Raji (cell line): Measurements from ENCODE around the gene PRR23E.

ENCODE experiments used
- POLR2A ChIP-seq: IDR thresholded peaks from 2 replicates; pipeline ENCODE4 v1.6.1; 2011; ENCODE audit warnings: low read depth, low read length, control low read depth; ENCODE audit not compliant: insufficient read depth

The PRR23E gene

GRCh38 chr3:127158614-127159229, 34.2 kb upstream of the PRR23E start:
- no peak for TF ChIP-seq POLR2A

- no peak for TF ChIP-seq POLR2A
Measured at GRCh38 chr3:127159543-127159942, 33.4 kb upstream of the PRR23E start.

- no peak for TF ChIP-seq POLR2A
Measured at GRCh38 chr3:127161236-127161635, 31.7 kb upstream of the PRR23E start.

- no peak for TF ChIP-seq POLR2A
Measured at GRCh38 chr3:127161973-127162579, 30.9 kb upstream of the PRR23E start.

GRCh38 chr3:127162947-127163645, 29.8 kb upstream of the PRR23E start:
- no peak for TF ChIP-seq POLR2A

- no peak for TF ChIP-seq POLR2A
Measured at GRCh38 chr3:127164615-127165014, 28.3 kb upstream of the PRR23E start.

- no peak for TF ChIP-seq POLR2A
Measured at GRCh38 chr3:127165036-127165435, 27.9 kb upstream of the PRR23E start.

- no peak for TF ChIP-seq POLR2A
Measured at GRCh38 chr3:127165694-127166485, 27.0 kb upstream of the PRR23E start.

- TF ChIP-seq POLR2A, result no peak
Measured at GRCh38 chr3:127166501-127167065, 26.3 kb upstream of the PRR23E start.

- TF ChIP-seq POLR2A, result no peak
Measured at GRCh38 chr3:127167315-127168043, 25.5 kb upstream of the PRR23E start.

- no peak for TF ChIP-seq POLR2A
Measured at GRCh38 chr3:127168271-127168670, 24.7 kb upstream of the PRR23E start.

- no peak for TF ChIP-seq POLR2A
Measured at GRCh38 chr3:127170814-127171213, 22.1 kb upstream of the PRR23E start.

- no peak for TF ChIP-seq POLR2A
Measured at GRCh38 chr3:127171320-127171719, 21.6 kb upstream of the PRR23E start.

GRCh38 chr3:127171721-127172120, 21.2 kb upstream of the PRR23E start:
- no peak for TF ChIP-seq POLR2A

GRCh38 chr3:127172211-127172610, 20.7 kb upstream of the PRR23E start:
- no peak for TF ChIP-seq POLR2A
